Activated T-cell treated with anti-CD3 and anti-CD28 coated beads for 24 hours (primary cell): ENCODE measurements around the gene CPO.
A peak's percentile ranks its signal among the peaks of the same experiment; 100 is the strongest.

Experiments
- DNase-seq: peaks from one replicate; pipeline ENCODE4 v3.0.0-alpha.2; 2020; ENCODE audit warnings: low read depth

CPO gene

DNA sequence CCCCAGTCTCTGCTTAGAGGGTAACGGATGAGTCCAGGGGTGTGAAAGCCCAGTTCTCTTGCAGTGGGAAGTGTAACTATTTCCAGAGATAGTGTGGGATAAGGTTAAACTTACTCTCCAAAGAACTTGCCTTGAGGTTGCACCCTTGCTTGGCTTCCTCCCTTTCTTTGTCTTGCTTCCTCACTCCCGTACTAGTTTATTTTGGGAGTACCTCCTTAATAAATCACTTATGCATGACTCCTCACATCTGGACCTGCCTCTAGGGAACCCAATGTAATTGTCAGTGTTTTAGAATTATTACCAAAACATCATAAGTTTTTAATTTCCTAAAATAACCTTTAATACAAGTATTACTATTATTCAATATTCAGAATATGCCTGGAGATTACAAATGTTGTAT, 35.2 kb downstream of the CPO start:
- no peak for DNase-seq

DNA sequence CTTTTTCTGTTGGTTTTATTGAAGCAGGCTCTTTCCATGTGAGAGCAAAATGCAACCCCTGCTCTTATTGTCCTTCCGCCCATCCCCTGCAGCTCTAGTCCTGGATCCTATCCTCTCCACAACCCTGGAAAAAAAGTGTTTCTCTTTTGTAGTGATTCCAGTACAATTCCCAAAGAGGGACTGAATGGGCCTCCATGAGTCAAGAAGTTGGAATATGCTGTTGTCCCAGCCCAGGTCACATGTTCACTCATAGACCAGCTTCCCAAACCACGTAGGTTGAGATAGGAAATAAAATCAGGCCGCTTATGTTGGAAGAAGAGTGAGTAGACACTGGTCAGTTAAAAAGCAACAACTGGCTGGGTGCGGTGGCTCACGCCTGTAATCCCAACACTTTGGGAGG, 39.4 kb downstream of the CPO start:
- no peak for DNase-seq

DNA sequence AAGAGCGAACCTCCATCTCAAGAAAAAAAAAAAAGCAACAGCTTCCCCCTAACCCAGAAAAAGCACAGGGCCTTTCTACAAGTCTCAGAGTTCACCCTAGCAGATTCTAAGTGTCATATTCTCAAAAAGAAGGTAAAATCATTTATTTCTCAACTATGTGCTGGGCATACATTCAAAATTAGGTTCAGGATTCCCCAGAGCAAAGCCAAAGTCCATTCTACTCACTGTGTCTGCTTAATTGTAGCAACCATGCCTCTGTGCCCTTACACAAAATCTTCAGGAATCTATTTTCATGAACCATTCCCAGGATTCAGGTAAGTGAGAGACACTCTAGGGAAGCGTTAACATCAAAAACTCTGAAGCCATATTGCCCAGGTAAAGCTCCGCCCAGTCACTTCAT, 40.0 kb downstream of the CPO start:
- DNase-seq: no peak

DNA sequence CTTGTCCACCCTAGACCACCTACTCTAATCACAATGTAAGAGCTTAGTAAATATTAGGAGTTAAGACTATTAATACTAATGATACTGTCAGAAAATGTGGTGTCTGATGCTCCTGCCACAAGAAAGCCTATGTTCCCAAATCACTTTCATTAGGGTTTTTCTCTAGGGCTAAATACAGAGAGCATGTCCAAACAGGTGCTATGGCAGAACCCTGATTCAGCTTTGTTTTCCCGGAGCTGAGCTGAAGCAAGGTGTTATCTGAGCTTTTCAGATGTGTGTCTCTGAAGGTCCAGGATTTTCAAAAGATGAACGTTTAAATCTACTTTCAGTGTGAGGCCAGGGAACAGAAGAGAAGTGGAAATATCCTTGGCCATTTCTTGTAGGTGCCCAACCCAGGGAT, 40.6 kb downstream of the CPO start:
- DNase-seq: no peak

DNA sequence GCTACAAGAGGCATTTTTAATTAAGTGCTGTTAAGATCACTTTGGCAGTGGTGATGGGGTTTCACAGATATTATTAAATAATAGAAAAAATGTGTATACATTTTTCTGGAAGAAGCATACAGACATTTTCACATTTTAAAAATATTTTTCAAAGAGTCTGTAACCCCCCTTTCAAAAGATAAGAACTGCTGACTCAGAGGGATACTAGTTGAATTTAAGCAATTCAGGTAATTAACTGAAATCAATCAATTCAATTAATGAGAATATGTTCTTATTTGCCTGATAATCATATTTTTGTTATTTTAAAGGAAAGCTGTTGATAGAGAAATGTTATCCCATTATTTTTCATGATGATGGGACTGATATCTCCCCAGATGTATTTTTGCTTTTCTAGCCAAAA, 41.1 kb downstream of the CPO start:
- DNase-seq: no peak

DNA sequence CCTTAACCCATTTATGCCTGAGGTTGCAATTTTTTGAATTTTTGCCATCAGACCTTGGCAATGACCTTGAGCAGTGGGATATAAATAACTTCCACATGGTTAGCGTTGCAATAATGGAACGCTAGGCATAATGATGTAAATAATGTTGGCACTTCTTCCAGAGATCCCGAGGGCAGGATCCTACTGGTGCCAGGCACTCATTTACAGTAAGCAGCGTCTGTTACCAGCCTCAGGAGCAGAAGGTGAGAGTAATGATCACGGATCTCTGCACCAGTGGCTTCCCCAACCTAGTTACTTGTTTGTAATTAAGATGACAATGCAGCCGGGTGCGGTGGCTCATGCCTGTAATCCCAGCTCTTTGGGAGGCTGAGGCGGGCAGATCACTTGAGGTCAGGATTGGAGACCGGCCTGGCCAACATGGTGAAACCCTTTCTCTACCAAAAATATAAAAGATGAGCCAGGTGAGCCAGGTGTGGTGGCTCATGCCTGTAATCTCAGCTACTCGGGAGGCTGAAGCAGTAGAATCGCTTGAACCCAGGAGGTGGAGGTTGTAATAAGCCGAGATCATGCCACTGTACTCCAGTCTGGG, 41.9 kb downstream of the CPO start:
- DNase-seq: no peak

DNA sequence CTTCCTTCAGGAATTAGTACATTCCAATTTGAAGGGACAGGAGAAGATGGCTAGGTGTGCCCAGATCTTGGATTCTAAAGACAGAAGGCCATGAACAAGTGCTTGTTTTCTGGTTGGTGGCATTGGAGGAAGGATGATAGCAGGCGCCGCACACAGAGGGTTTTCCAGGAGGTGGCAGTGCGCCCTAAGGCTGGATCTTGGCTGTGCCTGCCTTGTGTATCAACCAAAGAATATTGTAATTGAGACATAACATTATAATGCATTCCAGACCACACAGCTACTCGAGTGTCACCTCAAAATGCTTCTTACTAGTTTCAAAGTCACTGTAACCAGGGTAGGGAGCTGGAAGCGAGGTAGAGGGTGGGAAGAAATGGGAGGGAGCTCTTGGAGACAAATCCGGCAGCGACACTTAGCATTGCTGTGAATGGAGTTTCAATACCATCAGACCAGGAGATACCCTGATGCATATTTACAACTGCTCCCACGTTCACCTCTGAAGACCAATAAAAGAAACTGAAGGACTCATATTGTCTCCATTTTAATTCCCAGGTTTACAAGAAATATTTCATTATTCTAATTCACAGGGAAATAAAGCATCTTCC, 42.5 kb downstream of the CPO start:
- DNase-seq: peak; percentile 8

DNA sequence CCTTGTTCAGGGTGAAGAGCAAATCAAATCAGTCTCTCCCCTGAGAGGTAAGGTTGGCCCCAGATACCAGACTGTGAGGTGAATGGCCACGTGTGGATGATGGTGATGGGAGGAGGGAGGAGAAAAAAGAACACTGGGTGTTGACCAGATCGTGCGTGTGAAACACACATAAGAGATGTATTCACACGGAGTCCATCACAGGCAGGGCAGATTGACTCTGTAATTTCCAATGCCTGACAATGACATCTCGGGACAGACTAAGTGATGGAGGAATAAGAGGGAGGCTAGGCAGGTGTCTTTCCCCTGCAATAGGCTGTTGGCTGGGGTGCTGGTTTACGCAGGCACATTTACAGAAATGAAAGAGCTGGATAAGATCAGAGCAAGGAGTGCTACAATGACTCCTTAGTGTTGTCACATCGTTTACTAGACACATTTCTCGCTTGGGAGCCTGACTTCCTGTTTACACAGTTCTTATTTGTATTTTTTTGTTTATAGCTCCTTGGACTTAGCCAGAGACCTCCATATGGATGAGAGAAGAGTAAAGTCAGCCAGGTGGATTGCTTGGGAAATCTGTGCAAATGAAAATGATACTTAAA, 43.1 kb downstream of the CPO start:
- no peak for DNase-seq

DNA sequence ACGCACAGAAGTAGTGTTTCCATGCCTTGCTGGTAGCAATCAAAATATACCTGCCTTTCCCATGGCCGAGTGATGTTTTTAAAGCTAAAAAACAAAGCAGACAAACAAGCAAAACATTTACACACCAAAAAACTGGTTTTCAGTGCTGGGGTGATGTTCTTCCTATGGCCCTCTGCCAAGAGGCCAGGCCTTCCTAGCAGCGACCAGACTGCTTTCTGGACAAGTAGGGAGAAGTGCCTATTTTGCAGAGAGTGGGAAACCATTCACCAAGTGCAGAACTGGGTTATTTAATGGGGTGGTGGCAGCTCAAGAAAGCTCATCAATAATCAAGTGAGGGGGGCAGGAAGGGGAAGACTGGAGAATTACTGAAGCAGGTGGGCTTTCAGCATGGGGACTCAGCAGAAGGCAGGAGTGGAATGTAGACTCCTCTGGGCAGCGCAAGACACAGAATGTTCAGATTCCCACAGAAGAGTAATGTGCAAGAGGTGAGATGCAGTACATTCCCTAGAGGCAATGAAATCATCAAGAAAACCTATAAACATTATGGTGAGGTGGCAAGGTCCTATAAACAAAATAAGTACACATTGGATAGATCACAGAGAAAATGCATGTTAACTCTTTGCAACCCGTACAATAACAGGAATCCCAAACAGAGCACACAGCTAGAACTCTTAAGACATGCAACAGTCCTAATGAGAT, 44.0 kb downstream of the CPO start:
- DNase-seq: no peak

DNA sequence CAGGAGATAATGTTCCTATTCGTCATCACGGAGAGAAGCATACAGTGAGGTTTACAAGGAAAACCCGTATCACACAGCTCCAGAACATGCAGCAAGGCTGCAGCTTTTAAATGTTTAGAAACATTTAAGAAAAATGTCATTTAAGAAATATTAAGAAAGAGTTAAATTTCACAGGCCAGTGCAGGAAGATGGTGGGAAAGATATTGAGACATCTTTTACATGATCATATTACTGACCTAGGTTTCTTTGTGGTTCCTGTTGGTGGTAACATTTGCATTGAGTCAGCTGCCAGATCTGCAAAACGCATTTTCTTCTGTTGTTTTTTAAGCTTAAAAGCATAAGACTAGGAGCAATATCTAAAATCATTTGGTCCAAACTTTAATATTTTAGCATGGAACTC, 44.9 kb downstream of the CPO start:
- no peak for DNase-seq

DNA sequence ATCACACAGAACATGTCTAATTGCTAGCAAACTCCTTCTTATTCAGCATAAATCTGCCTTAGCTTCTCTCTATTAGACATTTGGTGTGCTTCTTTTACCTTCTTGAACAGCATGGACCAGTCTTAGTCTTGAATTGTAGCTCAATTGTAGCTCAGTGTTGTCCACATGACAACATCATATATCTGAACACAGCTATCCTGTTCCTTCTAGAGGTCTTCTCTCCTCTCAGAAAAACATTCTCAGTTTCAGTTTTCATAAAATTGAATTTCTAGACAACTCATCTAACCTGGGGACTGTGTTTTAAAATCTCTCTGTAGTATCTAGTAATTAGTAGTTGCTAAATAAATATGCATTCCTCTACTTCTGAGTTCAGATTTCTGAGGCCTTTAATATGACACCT, 47.6 kb downstream of the CPO start:
- DNase-seq: no peak

DNA sequence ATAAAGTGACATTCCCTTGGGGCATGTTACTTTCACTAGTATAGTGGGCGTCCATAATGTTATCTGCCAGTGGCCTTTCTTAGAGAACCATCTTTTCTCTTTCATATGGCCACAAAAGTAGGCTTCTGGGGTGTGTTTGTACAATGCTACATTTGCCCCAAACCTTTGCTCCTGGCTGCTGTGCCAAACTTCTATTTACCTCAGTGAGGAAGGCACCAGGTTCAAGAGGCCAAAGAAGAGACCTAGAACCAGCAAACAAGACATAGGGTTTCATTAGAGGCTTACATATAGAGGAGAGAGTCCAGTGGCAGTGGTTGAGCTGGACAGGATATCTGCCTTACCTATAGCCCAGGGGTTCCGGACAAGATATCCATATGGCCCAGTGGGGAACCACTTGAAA, 48.5 kb downstream of the CPO start:
- no peak for DNase-seq

DNA sequence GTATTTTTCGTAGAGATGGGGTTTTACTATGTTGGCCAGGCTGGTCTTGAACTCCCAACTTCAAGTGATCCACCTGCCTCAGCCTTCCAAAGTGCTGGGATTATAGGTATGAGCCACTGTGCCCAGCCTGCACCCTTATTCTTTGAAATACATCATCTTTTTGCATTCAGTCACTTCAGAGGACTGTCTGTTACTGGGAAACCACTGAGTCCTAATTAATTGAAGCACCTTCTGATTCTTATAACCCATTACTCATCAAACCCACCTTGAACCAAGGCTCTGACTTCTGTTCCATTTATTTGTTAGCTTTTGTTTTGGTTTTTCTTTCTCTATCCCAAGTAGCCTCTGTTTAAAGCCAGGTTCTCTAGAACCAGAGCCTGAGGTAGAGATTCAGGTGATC, 49.6 kb downstream of the CPO start:
- DNase-seq: no peak

DNA sequence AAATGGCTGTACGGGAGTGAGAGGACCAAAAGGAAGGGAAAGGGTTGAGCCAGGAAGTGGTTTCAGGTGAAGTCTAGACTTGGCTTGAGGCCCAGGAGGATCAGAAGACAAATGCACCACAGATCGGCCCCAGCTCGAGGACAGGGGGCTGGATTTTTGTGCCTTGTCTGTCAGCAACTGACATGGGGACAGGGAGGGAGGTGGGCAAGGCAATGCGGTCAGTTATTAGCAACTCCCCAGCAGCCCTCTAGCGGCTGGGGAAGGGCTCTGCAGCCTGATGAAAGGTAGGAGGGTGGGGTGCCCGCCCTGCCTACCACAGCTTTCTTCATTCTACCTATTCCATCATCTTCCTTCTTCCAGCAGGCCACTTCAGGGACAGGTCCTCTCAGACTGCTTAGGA, 50.0 kb downstream of the CPO start:
- DNase-seq: no peak

DNA sequence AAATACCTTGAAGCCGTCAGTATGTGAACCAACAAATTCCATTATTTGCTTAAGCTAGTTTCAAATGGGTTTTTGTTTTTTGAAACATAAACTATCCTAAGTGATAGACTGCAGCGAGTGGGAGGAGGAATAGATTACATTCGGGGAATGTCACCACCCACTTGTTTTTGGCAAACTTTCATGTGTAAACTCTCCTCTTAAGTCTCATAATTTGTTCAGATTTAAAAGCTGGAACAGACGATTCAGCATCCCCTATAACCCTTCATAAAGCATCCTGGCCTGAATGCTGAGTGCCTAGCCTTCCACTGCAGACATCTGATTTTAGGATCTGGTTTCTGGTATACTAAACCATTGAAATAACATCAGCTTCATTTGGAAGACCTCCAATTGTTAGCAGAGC, 51.0 kb downstream of the CPO start:
- no peak for DNase-seq

DNA sequence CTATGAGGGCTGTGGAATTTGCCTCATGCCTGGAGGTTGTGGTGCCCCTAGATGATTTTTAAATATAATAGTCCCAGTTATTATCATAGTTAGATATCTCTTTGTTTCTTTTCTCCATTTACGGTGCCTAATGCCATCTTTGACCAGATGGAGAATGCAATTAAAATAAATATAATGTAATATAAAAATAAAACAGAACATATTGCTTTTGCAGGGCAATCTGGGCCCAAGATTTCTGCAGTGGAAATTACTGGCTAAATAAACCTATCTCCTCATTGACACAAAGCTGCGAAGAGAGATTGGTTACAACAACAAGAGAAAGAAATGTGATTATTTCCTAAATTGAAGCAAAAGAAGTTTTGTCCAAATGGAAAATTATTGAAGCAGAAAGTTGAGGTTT, 51.8 kb downstream of the CPO start:
- no peak for DNase-seq

DNA sequence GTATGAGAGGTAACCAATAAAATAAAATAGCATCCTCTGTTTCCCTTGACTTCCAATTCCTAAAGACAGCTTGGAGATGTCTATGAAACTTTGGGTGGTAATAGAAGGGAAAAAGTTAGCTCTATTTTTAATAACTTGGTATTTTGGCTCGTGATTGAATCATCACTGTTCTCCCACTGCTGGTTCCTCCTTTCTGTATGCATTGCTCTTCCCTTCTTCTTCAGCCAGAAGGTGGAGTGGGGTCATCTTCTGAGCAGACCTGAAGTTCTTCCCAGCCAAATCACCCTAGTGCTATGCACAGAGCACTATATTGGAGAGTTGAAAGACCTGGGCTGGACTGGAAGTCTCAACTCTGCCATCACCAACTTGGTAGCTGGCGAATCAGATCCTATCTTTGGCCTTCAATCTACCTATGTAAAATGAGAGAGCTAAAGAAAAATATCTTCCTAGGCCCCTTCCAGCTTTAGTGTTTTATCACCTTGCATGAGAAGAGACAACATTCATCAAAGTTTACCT, 54.1 kb downstream of the CPO start:
- DNase-seq: no peak

DNA sequence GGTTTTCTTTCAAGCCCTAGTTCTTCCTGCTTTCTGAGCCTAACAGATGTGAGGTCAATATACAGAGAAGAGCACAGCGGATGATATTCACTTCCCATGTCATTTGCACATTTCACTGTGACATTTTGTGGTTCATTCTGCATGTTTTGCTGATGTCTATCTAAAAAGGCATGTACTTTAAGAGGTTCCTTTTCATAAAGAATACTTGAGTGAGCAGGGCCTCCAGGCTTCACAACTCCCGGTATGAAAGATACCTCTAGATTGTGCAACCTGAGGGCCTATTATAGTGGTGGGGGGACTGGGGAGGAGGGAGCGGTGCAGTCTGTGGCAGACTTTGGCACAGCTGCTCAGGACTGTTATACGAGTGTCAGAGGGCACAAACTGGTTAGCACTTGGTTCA, 54.6 kb downstream of the CPO start:
- DNase-seq: no peak

DNA sequence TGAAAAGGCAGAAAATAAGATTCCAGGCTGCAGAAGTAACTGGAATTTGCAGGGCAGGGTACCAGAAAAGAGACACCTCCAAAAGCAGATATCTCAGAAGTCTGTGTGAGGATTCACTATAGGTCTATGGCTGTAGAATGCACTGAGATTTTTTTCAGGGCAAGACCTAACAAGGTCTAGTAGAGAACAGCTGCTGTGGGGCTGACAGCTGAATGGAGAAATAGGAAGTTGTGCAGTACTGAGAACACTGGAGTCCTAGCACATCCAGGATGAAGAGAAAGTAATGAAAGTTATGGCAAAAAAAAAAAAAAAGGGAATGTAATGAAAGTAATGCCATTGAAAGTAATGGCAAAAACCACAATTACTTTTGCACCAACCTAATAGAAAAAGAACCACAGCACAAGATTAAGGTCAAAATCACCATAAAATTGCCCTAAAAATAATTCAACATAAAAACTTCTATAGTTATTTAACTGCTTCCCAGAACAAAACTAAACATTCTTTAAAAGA, 57.3 kb downstream of the CPO start:
- no peak for DNase-seq

DNA sequence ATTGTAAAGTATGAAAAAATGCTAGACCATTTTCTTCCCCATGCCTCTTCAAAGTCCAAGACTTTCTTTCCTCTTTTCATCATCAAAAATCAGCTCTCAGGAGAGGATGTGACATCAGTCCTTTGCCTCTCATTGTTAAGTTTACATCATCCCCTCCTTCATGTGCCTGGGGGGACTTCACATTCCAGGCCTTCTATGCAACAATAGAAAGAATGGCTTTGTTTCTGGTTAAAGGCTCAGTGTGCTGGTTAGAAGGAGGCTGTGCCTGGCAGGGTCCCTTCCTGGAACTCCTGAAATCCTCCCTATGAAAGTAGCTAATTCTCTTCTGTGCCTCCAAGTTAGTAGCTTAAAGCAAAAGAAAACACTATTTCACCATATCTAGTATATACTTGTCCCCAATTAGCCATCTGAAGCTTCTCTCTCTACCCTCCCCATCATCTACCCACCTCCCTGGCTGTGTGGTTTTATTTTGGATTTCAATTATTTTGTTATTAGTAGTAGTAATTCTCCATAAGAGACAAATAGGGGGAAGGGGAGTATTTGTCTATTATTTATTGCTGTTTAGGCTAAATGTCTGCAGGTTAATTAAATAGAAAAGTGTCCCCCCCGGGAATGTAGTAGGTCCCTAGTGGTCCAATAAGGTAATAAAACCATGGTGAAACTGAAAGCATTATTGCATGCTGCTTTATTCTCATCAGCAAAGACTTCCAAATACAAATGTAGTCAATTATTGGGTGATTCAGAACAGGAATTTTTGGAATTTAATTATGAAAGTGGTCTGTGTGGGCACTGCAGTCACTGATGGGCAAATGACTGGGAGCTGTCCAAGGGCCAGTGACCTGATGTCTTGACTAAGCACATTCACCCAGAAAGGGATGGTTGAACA, 69.0 kb downstream of the CPO start:
- no peak for DNase-seq

DNA sequence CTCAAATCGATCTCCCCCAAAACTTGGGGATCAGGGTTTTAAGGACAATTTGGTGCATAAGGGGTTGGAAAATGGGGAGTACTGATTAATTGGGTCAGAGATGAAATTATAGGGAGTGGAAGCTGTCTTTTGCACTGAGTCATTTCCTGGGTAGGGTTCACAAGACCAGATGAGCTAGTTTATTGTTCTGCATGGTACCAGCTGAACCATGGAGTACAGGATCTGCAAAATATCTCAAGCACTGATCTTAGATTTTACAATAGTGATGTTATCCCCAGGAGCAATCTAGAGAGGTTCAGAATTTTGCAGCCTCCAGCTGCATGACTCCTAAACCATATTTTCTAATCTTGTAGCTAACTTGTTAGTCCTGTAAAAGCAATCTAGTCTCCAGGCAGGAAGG, 73.1 kb downstream of the CPO start:
- no peak for DNase-seq

DNA sequence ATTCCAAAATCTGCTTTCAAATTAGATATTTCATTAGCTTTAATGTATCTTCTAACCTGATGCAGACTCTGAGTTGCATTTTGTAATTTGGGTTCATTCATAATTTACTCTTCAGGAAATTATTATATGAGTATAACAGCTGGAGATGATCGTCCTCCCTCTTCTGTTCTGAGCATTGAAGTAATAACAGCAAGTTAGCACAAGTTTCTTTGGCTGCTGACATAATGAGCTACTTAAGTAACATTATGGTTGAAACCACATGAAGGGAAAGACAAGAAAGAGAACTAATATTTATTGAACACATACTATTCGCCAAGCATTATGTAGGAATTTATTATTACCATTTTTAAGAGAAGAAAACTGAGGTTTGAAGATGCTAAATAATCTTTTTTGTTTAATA, 75.1 kb downstream of the CPO start:
- no peak for DNase-seq
